ENCODE results near the gene CDIP1.

DNA sequence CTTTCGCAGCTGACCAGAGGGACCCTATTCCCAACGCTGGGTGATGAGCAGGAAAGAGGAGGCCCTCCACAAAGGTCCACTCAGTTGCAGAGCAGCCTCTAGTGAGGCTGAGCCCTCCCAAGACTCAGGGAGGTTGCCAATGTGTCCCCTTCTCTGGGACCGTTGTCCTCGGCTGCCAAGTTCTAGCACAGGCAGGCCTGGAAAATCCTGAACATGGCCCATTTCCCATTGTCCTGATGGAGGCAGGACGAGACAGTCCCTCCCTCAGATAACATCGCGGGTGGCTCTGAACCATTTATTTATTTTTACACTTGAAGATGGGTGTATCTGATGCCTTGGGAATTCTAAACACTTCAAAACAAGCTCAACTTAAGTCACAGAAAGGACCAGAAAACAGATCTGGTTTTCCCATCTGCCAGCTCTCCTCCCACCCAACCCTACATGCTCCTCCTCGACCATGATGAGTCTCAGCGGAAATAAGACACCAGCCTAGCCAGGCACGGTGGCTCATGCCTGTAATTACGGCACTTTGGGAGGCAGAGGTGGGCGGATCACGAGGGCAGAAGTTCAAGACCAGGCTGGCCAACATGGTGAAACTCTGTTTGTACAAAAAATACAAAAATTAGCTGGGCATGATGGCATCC is 12.8 kb downstream of the CDIP1 start:
- TF ChIP-seq POLR2A (IDR thresholded peaks at IDR 0.05; ENCODE audit: extremely low read depth, insufficient read length) (no peak), MYC (IDR thresholded peaks at IDR 0.05; ENCODE audit: low read depth, low read length) (no peak)
- TF ChIP-seq, protein P1, sequence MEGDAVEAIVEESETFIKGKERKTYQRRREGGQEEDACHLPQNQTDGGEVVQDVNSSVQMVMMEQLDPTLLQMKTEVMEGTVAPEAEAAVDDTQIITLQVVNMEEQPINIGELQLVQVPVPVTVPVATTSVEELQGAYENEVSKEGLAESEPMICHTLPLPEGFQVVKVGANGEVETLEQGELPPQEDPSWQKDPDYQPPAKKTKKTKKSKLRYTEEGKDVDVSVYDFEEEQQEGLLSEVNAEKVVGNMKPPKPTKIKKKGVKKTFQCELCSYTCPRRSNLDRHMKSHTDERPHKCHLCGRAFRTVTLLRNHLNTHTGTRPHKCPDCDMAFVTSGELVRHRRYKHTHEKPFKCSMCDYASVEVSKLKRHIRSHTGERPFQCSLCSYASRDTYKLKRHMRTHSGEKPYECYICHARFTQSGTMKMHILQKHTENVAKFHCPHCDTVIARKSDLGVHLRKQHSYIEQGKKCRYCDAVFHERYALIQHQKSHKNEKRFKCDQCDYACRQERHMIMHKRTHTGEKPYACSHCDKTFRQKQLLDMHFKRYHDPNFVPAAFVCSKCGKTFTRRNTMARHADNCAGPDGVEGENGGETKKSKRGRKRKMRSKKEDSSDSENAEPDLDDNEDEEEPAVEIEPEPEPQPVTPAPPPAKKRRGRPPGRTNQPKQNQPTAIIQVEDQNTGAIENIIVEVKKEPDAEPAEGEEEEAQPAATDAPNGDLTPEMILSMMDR (IDR thresholded peaks at IDR 0.05; ENCODE audit: low read depth, low read length) = no peak
- TF ChIP-seq, protein P2, sequence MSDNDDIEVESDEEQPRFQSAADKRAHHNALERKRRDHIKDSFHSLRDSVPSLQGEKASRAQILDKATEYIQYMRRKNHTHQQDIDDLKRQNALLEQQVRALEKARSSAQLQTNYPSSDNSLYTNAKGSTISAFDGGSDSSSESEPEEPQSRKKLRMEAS (IDR thresholded peaks at IDR 0.05; ENCODE audit: low read depth, low read length) = no peak

Data from NB4 (cell line).